ENCODE results near the gene IL10.
"Not testable (repeated sequence)": the region's sequence is repeated elsewhere in the genome, so short reads cannot be mapped to it uniquely, and the experiment has no call there.

IL10 gene

DNA sequence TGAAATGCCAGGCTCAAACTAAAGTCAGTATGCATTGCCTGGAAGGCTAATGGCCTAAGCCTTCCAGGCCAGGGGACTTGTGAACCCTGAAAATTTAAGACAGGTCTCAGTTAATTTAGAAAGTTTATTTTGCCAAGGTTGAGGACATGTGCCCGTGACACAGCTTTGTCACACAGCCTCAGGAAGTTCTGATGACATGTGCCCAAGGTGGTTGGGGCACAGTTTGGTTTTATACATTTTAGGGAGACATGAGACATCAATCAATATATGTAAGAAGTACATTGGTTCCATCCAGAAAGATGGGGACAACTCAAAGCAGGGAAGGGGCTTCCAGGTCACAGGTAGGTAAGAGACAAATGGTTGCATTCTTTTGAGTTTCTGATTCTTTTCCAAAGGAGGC, 6.5 kb downstream of the IL10 start:
- not testable (repeated sequence) for DNase-seq (ENCODE audit: low spot score)

DNA sequence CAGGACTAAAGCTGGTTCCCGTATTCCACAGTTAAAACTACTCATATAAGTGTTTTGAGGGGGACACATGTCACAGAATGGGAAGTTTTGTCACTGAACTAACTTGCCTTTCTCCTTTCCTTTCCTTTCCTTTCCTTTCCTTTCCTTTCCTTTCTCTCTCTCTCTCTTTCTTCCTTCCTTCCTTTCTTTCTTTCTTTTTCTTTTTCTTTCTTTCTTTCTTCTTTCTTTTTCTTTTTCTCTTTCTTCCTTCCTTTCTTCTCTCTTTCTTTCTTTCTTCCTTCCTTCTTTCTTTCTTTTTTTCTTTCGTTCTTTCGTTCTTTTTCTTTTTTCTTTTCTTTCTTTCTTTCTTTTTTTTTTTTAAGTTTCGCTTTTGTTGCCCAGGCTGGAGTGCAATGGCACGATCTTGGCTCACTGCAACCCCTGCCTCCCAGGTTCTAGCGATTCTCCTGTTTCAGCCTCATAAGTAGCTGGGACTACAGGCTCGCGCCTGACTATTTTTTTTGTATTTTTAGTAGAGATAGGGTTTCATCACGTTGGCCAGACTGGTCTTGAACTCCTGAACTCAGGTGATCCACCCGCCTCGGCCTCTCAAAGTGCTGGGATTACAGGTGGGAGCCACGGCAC, 9.4 kb downstream of the IL10 start:
- not testable (repeated sequence) for DNase-seq (ENCODE audit: low spot score)

DNA sequence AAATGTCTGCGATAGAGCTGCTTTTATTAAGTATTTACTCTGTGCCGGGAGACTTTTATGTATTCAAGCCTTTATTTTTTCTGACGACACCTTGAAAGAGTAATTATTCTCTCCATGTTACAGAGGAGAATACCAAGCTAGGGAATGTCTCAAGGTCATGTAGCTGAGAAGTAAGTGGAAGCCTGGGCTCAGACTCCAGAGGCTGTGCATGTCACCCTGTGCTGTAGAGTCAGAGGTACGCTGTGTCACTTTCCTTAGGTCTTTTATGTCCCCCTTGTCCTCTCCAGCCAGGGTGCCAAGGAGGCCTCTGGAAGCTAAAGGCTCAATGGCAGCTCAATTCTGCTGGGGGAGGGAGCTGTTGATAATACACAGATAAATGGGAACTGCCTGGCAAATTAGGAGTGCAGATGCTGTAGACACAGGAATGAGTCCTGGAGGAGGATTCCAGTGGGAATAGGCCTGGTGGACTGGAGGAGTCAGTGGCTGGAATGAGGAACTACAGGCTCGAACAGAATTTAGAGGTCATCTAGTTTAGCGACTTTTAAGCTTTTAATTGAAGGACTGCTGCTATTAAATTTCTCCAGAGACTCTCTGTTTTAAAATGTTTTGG, 11.0 kb downstream of the IL10 start:
- no peak for DNase-seq (ENCODE audit: low spot score)

DNA sequence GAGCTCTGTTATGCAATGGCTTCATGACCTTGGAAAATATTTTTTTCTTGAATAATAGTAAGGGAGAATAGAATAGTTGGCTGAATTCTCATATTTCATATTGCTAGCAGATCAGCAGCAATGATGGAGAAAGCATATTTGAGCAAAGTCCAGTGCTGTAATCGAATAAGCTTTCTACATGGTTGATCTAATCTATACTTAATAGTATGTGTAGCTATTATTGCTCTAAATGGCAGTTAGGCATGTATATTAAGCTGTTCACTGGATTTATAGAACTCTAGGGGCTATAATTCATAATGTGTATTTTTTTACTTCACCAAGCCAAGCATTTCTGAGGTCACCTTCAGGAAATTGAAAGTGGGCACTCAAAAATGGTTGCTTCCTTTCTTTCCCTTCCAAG, 11.7 kb downstream of the IL10 start:
- DNase-seq (ENCODE audit: low spot score): no peak

DNA sequence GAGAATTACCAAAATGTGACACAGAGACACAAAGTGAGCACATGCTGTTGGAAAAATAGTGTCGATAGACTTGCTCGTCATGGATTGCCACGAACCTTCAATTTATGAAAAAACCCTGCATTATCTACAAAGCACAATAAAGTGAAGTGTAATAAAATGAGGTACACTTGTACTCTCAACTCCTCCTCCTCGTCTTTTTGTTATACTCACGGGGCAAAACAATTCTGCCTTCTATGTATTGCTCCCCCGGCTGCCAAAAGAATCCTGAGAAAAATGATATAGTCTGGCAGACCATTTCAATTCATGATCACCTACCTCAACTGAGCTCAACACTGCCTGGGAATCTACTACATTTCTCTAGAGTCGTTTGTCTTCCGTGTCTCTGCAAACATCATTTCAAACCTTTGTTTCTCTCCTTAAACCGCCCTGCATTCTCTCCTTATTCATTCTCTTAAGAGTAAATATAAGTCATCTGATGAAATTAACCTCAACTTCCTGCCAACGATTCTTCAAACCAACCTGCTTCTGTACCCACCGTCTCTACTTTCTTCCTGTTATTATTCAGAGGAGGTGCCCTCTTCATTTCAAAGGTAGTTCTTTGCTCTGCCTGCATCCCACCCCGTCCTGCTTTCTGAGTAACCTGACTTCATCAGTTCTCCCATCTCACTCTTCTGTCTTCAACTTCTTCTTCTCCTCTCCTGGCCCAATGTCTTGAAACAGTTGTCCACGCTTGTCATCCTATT, 14.6 kb downstream of the IL10 start:
- DNase-seq (ENCODE audit: low spot score): peak; percentile 63

DNA sequence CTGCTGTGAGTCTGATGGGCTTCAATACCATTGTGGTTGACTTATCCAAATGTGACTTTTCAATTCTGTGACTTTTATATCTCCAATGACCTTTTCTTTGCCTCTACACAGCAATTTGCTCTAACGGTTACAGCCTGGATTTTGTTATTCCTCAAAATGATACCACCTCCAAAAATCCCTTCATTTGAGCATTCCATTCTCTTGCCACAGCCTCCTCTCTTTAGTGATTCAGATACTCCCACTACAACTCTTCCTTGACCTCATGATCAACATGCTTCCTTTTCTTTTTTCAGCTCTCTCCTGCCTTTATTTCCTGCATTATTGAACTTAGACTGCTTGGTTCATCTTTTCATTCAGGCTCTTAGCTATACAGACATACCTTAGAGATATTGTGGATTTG, 18.3 kb downstream of the IL10 start:
- no peak for DNase-seq (ENCODE audit: low spot score)

DNA sequence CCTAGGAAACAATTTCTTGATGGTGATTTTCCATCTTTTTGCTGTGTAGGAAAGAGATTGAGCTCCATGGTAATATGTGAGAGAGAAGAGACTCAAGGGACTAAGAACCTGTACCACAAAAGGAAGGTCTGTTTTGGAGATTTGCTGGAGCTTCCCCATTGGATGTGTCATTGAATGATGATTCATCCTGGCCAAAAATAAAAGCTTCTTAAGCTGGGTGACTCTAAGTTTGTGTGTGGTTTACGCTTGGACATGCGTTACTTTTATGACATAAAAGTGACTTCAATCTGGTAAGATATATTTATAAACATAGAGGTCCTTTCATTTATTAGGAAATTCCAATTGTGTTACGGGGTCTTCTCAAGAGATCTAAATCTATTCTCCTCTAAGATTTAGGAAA, 19.2 kb downstream of the IL10 start:
- no peak for DNase-seq (ENCODE audit: low spot score)

DNA sequence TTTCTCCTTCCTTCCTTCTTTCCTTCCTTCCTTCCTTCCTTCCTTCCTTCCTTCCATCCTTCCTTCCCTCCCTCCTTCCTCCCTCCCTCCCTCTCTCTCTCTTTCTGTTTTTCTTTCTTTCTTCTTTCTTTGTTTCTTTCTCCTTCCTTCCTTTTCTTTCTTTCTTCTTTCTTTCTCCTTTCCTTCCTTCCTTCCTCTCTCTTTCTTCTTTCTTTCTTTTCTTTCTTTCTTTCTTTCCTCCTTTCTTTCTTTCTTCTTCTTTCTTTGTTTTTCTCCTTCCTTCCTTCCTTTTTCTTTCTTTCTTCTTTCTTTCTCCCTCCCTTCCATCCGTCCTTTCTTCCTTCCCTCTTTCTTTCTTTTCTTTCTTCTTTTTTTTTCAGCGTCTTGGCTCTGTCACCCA, 19.8 kb downstream of the IL10 start:
- DNase-seq (ENCODE audit: low spot score): no peak

DNA sequence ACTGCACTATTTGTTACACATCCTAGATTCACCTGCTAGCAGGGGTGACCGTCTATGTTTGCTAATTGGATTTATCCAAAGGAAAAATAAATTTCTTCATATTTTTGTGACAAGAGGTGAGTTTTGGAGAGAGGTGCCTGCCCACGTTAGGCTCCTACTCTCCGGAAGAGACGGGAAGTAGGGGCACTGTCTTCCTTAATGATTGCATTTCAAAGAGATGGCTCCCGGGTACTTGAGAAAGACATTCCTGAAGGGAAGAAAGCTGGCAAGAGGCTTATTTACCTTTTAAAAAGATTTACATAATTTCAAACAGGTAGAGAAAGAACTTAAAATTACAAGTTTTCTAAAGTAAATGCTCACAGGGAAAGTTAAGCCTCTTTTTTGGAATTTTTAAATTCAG, 20.4 kb downstream of the IL10 start:
- DNase-seq (ENCODE audit: low spot score): no peak

DNA sequence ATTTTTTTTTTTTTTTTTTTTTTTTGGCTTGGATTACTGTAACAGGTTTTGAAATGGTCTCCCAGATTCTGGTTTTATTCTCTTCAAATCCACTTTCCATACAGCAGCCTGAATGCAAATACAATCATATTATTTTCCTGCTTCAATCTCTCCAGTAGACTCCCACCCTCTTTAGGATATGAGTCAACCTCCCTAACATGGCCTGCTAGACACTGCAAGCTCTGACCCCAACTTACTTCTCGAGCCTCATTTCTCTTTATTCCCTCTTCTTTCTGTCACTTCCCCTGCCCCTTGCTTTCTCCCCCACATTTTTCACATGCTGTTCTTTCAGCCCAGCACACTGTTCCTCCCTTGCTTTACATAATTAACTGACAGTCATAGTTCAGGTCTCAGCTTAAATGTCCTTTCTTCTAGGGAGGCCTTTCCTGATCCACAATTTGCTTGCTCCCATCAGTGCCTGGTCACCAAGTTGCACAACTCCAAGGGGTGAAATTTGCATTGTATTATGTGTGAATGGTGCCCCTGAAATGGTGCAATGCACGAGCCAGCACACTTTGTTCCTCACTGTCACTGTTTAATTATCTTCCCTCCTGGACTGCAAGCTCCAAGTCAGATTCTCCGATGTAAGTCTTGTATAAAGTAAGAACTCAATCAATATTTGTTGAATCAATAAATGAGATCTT, 23.8 kb downstream of the IL10 start:
- DNase-seq (ENCODE audit: low spot score): no peak

DNA sequence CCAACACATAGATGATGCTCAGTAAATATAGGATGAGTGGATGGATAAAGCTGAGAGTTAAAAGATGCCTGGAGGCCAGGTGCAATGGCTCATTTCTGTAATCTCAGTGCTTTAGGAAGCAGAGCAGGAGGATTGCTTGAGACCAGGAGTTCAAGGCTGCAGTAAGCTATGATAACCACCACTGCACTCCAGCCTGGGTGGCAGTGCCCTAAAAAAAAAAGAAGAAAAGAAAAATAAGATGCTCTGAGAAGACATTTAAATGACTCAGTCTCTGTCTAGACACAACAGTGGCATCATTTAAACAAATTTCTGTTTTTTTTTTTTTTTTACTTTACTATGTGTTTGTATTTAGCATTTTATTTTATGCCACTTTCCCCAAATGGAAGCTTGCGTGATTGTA, 27.0 kb downstream of the IL10 start:
- DNase-seq (ENCODE audit: low spot score): no peak

DNA sequence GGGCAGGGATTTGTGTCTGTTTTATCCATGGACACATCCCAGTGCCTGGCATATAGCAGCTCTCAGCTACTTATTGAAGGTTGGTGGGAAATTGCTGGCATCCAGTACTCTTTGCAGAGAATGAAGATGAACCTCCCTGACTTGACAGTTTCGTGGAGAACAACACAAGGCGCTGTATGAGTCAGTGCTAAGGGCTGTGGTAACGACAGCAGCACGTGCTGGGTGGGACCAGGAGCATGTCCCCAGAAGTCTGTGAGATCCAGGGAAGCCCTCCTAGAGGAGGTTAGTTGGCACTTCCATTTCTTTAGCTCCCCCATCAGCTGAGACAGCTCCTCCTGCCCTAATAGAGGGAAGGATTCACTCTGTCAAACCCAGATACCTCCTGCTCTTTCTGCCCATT, 27.6 kb downstream of the IL10 start:
- DNase-seq (ENCODE audit: low spot score): no peak

DNA sequence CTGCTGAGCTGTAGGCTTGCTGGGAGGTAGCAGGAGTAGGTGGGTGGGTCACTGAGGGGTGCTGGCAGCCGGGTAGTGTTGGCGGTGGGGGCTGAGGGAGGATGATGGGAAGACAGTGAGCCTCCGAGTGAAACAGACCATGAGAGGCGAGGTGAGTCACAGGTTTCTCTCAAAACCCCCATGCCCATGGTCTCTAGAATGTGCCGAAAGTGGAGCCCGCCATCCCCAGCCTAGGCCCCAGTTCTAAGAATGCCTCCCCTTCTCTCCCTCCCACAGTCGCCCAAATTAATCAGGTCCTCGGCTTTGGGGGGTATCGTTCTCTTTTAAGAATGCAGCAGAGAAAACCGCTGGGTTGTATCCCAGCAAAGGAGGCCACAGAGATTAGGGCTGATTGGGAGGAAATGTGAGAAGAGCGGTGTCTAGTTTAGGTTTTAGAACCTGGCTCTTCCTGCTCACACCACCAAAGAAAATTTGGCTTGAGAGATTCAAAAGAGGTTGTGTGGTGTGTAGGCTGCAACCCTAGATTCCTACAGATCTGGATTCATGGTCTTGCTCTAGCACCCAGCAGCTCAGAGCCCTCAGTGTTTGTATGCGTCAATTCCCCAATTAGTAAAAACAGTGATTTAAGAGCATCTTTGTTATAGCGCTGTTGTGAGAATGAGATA, 29.4 kb downstream of the IL10 start:
- no peak for DNase-seq (ENCODE audit: low spot score)

DNA sequence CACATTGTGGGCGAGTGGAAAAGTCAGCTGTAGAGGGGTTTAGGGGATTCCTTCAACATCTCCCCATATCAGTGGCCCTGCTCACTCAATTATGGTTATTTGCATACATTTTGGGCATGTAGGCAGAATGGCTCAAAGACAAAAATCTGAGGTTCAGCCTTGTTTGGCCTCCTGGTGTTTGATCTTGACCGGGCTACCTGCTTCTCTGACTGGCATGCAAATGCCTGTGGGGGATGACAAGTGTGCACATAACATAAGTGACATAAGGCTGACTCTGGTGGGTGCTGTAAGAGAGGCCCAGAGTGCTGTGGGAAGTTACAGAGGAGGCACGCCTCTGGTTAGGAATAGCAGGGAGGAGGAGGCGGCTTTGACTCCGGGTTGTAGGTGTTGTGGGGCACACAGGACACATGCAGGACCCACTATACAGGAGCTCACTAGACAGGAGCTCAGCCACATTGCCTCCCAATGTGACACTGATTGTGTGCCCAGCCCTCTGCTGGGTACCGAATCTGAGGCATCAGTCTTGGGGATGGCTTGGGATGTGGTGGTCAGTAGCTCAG, 31.1 kb downstream of the IL10 start:
- DNase-seq (ENCODE audit: low spot score): no peak

DNA sequence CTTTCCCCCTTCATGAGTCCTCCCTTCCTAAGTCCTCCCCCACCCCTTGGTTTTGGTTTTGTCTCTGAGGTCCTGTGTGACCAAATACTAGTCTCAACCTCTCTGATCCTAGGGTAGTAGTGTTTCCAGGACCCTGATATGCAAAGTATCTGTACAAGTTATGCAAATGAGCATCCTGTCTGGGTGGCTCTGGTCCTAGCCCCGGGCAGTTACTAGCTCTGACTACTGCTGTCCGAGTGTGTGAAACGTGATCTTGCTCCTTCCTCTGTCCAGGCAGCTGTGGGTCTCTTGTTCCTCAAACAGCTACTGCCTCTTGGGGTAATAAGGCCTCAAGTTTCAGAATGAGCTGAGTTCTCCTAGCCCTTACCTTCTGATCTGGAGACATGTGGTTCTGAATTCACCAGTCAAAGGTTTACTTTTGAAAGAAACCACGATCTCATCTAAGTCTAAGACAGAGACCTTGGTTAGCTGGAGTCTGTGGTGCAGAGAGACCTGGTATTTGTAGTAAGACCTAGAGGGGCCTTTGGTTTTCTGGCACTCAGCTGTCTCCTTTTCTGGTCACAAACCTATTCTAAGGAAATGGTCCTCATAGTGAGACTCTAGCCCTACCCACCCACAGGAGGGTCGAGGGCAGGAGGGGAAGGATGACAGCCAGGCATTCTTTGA, 32.8 kb downstream of the IL10 start:
- no peak for DNase-seq (ENCODE audit: low spot score)

DNA sequence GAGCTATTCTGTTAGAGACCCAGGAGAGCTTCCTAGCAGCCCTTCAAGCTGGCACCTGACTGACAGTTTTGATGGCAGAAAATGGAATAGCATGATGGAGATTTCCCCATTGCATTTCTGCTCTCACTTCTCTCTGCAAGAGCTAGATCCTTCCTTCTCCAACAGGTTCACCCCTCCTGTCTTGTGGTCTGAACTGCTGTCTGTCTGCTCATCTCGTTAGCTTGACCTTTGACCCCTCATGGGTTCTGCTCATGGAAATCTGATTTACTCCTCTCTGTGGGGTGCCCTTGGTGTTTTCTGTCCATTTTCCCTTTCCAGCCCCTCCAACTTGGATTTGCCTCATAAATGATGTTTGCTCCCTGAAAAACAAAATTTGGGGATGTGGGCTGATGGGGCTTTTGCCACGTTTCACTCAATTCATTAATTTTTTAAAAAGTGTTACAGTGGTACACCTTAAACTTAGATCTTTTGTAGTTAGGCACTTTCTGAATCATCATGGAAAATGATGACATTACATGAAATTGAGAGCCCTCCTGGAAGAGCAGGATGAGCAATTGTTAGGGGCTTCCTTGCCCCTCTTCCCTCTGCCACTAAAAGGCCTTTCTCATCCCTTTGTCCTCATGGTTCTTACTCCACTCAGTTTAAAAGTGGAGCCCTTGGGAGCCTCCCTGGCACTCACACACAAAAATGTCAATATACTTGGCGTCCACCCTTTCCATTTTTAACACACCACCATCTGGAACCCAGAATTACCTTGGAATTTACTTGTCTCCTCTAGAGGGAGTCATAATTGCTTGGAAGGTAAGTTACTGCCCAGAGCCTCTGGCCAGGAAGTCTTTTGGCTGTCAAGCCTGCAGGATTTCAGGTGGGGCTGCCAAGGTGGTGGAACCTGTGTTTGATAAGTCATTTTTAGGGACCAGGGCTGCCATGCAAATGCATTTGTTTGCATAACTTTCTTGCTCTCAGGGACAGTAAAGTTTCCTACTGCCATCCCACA, 33.6 kb downstream of the IL10 start:
- DNase-seq (ENCODE audit: low spot score): no peak

DNA sequence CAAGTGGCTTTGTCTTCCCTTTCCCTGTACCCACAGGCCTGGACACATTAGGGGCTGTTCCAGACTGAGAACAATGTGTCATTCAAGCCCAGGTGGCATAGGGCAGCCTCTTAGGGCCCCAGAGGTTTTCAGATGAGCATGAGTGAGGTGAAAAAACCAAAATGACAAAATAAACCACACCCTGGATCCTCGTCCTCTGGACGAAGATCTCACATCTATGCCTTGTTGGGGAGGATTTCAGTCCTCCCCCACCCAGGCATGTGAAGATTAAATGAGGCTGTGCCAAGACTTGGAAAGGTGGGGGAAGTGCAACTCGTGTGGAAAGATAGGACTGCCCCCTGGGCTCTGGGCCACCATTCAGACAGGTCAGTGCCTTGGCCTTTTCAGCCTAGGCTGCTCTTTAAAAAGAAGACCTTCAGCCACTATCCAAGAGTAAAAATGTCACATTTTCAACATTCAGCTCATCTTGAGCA, 34.5 kb downstream of the IL10 start:
- DNase-seq (ENCODE audit: low spot score): no peak

DNA sequence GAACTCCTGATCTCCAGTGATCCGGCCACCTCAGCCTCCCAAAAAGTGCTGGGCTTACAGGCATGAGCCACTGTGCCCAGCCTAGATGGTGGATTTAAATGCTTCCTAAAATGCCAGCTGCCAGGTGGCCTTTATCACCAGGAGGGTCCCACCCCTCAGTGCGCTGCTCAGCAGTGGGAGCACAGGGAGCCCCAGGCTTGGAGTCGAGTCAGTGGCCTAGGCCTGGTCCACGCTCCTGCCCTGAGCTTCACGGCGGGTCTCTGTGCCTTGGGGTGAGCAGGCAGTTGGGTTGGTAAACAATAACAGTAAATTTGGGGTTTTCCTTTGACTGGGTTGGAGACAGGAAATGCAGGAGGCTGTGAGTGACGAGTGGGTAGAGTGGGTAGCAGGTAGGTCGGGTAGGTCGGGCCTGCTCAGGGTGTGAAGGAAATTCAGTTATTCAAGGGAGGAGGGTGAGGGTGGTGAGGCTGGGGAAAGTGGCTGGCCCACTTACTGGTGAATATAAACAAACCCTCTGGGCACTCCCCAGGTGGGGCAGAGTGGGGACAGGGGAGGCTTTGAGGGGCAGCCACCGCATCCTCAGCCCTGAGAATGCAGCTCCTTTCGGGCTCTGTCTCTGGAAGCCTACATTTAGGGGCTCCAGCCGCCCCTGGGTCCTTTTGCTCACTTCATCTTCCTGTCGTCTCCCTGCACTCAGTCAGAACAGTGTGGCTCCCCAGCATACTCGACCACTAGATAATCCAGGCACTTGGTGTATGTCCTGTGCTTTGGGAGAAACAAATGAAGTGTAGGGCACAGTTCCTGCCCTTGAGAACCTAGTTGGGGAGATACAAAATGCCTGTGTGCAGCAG, 35.2 kb downstream of the IL10 start:
- peak; percentile 58 for DNase-seq (ENCODE audit: low spot score)

DNA sequence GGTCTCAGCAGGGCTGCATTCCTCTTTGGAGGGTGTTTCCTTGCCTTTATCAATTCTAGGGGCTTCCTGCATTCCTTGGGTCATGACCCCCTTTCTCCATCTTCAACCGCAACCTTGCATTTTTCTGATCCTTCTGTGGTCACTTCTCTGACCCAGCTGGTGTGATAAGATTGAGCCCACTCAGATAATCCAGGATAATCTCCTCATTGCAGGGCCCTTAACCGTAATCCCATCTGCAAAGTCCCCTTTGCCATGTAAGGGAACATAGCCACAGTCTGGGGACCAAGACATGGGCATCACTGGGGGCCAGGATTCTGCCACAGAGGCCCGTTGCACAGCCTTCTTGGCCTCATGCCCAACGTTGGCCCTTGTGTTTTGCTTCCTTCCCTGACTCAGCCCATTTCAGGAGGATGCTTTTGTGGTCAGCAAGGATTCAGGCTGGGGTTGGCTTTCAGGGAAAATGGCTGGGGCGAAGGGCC, 36.7 kb downstream of the IL10 start:
- DNase-seq (ENCODE audit: low spot score): no peak

All from CD4-positive, alpha-beta T cell treated with Interleukin-15 for 4 hours (primary cell).